HUES64 (cell line): ENCODE data around the gene PARD3B. TPM values are rescaled to one million over a fixed set of nuclear protein-coding genes. Genes with fewer than 3 reads are reported as not detected.

Experiments
- H3K27ac ChIP-seq: 2 replicates; pipeline ENCODE4 v1.7.0; 2013; ENCODE audit warnings: low read depth, low read length, inconsistent platforms
- H3K27me3 ChIP-seq: 2 replicates; pipeline ENCODE4 v1.6.1; 2013; ENCODE audit warnings: mild to moderate bottlenecking, low read length; ENCODE audit not compliant: insufficient read depth
- H3K36me3 ChIP-seq: 2 replicates; pipeline ENCODE4 v1.6.1; 2013; ENCODE audit warnings: mild to moderate bottlenecking, low read length; ENCODE audit not compliant: insufficient read depth
- H3K4me1 ChIP-seq: 2 replicates; pipeline ENCODE4 v1.6.1; 2013; ENCODE audit warnings: mild to moderate bottlenecking, low read length, moderate library complexity; ENCODE audit not compliant: insufficient read depth
- H3K4me3 ChIP-seq: 2 replicates; pipeline ENCODE4 v1.5.1; 2013; ENCODE audit warnings: mild to moderate bottlenecking, low read length, moderate library complexity
- H3K9ac ChIP-seq: 2 replicates; pipeline ENCODE4 v1.6.1; 2013; ENCODE audit warnings: mild to moderate bottlenecking, low read depth, low read length
- H3K9me3 ChIP-seq: 2 replicates; pipeline ENCODE4 v1.6.1; 2013; ENCODE audit warnings: low read depth, low read length; ENCODE audit not compliant: insufficient read depth
- WGBS: fragments of 150-250, 120-280 bp; methylation state at CpG from one replicate; pipeline ENCODE4 v1.1.7; 2013; ENCODE audit warnings: missing lambda C conversion rate; 5-methylcytosine and 5-hydroxymethylcytosine counted together
- polyA plus RNA-seq, 2 experiments: library from polyadenylated mRNA; stranded (reverse); fragments of 50-300 nt; gene quantifications; one replicate each; pipeline ENCODE4 v1.2.3, GENCODE V29; 2013

PARD3B gene, protein sequence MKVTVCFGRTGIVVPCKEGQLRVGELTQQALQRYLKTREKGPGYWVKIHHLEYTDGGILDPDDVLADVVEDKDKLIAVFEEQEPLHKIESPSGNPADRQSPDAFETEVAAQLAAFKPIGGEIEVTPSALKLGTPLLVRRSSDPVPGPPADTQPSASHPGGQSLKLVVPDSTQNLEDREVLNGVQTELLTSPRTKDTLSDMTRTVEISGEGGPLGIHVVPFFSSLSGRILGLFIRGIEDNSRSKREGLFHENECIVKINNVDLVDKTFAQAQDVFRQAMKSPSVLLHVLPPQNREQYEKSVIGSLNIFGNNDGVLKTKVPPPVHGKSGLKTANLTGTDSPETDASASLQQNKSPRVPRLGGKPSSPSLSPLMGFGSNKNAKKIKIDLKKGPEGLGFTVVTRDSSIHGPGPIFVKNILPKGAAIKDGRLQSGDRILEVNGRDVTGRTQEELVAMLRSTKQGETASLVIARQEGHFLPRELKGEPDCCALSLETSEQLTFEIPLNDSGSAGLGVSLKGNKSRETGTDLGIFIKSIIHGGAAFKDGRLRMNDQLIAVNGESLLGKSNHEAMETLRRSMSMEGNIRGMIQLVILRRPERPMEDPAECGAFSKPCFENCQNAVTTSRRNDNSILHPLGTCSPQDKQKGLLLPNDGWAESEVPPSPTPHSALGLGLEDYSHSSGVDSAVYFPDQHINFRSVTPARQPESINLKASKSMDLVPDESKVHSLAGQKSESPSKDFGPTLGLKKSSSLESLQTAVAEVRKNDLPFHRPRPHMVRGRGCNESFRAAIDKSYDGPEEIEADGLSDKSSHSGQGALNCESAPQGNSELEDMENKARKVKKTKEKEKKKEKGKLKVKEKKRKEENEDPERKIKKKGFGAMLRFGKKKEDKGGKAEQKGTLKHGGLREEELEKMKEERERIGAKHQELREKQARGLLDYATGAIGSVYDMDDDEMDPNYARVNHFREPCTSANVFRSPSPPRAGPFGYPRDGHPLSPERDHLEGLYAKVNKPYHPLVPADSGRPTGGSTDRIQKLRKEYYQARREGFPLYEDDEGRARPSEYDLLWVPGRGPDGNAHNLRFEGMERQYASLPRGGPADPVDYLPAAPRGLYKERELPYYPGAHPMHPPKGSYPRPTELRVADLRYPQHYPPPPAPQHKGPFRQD (N-terminal part only)
- polyA plus RNA-seq (2013, experiment 1 of 2), result 1.2 TPM
- 1.8 TPM for polyA plus RNA-seq (2013, experiment 2 of 2)

DNA sequence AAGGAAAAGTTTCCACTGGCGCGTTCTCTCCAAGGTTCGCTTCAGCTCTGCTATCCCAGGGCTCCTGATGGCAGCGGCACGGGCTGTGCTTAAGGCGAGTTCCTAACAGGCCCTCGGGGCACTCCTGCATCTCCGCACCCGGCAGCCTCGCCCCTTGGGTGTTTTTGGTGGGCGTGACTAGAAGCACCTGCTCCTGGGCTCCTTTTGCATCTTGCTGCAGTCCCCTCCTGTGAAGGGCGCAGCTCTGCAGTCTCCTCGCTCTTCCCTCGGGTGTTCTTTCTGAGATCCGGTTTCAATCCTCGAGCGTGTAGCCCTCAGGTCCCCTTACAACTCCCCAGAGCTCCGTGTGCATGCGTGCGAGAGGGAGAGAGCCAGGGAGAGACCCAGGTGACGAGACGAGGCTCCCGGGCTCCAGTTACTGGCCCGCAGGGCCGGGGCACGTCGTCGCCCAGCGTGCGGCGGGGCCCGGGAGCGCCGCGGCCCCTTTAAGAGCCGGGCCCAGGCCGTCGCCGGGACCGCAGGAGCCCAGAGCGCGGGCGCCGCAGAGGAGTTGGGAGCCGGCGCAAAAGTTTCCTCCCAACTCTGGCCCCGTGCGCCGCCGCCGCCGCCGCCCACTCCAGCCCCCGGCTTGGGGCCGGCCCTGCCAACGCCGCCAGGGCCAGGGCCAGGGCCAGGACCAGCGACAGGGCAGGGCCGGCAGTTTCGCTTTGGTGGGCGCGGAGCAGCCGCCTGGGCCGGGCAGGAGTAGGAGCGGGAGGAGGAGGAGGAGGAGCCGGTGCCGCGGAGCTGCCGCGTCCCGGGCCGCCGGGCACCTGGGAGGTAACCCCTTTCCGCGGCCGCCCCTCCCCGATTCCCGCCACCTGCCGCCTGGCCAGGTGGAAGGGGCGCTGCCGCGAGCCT is at the start of gene PARD3B:
TSS of gene PARD3B (plus strand) at position 515 of the 900 bp plus-strand sequence. CDS start 525 bp downstream, outside the sequence.
- peak within 1 kb of the TSS; percentile 22 for H3K9ac ChIP-seq
- H3K27ac ChIP-seq, result no peak within 1 kb of the TSS
- H3K4me3 ChIP-seq, result peak within 1 kb of the TSS; percentile 54
- H3K36me3 ChIP-seq, result no peaks in the 10 kb centered on the region
- H3K4me1 ChIP-seq, result peaks cover 14% of the 10 kb centered on the region
- WGBS, result under 1% methylated on average over 82 of the region's 82 CpGs
- no peaks in the 10 kb centered on the region for H3K9me3 ChIP-seq
- peaks cover 44% of the 10 kb centered on the region for H3K27me3 ChIP-seq

DNA sequence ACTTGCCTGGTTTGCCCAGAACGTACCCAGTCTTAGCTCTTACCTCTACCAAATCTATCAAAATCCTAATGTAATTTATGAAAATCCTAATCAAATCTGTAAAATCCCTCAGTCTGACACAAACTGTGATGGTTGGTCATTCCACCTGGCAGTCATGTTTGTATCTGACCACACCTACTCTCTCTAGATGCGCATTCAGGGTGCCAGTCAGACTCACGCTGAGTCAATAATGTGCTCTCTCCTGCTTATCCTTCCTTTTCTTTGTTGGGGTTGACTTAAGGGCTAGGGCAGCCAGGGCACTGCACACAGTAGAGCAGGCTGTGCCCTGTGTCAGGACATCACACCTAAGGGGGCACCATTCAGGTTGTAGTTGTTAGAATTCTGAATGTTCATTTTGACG is 48.5 kb upstream of the PARD3B start:
- over 99% methylated on average over 3 of the region's 4 CpGs for WGBS
- Histone ChIP-seq H3K27ac (no peak overlapping the region), H3K4me1 (no peaks in the 10 kb centered on the region)

DNA sequence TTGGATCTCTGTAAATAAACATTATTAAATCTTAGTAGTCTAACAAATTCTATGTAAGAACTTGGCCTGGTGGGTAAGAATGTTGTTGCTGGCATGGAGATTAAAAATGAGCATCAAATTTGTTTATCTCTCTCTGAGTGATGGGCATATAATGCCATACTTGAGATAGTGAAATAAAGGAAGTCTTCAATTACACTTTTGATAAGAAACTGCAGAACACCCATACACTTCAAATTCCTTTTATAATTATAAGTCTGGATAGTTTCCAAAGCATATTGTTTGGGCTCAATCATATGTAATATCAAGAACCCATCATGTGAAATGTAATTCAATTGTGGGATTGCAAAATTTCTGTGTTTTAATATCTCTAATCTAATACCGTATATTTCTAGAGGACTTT is 47.4 kb upstream of the PARD3B start:
- H3K27ac ChIP-seq, result no peak overlapping the region
- no peaks in the 10 kb centered on the region for H3K27me3 ChIP-seq
- H3K4me1 ChIP-seq, result no peaks in the 10 kb centered on the region
- WGBS, result no CpG with 5 or more reads among the region's 1 CpG
- no peaks in the 10 kb centered on the region for H3K9me3 ChIP-seq
- no peaks in the 10 kb centered on the region for H3K36me3 ChIP-seq
- H3K4me3 ChIP-seq, result no peak overlapping the region
- no peak overlapping the region for H3K9ac ChIP-seq

More for the DNA sequence above, 48.5 kb upstream of the PARD3B start:
- Histone ChIP-seq H3K9ac (no peak overlapping the region), H3K27me3 (no peaks in the 10 kb centered on the region), H3K4me3 (no peak overlapping the region), H3K36me3 (no peaks in the 10 kb centered on the region), H3K9me3 (no peaks in the 10 kb centered on the region)

DNA sequence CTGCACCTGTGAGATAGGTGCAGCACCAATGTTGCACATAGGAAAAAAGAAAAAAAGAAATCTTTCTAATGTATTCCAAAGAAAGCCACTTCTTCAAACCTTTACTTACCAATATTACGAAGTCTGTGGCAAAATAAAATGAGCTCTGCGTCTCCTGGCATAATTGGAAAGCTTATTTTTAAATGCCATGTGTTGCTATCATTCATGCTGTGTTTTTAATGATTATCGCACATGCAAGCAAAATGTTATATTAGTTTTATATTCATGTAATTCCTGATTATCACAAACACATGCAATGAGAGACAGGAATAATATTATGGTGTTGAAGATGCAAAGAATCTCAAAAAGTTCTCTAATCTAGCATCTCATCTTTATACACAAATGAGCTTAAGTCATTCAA is 47.0 kb upstream of the PARD3B start:
- 93% methylated on average over 3 of the region's 3 CpGs for WGBS
- H3K27me3 ChIP-seq, result no peaks in the 10 kb centered on the region
- H3K4me1 ChIP-seq, result no peaks in the 10 kb centered on the region
- H3K9me3 ChIP-seq, result no peaks in the 10 kb centered on the region
- H3K9ac ChIP-seq, result no peak overlapping the region
- no peak overlapping the region for H3K27ac ChIP-seq
- no peak overlapping the region for H3K4me3 ChIP-seq
- no peaks in the 10 kb centered on the region for H3K36me3 ChIP-seq

- Histone ChIP-seq H3K36me3 (no peaks in the 10 kb centered on the region), H3K27me3 (no peaks in the 10 kb centered on the region), H3K4me1 (no peaks in the 10 kb centered on the region), H3K9me3 (no peaks in the 10 kb centered on the region), H3K4me3 (no peak overlapping the region), H3K27ac (no peak overlapping the region), H3K9ac (no peak overlapping the region)
- 95% methylated on average over 1 of the region's 2 CpGs for WGBS
Observed at GRCh38 chr2:204503869-204504268, 41.4 kb upstream of the PARD3B start.

DNA sequence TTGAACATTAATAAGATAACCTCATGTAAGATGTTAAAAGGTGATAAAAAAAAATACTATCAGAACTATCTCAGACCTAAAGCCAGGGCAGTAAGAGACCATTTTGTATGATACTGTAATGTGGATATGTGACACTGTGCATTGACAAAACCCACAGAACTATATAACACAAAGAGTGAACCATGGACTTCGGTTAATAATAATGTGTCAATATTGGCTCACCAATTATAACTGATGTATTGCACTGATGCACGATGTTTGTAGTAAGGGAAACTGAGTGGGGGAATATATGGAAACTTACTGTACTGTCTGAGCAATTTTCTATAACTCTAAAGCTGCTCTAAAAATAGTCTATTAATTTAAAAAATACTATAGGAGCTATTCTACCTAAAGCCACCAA is 40.7 kb upstream of the PARD3B start:
- no peak overlapping the region for H3K4me3 ChIP-seq
- no peak overlapping the region for H3K27ac ChIP-seq
- H3K36me3 ChIP-seq, result no peaks in the 10 kb centered on the region
- no peak overlapping the region for H3K9ac ChIP-seq
- H3K27me3 ChIP-seq, result no peaks in the 10 kb centered on the region
- H3K4me1 ChIP-seq, result no peaks in the 10 kb centered on the region
- H3K9me3 ChIP-seq, result no peaks in the 10 kb centered on the region
- WGBS, result 100% methylated on average over 2 of the region's 2 CpGs

DNA sequence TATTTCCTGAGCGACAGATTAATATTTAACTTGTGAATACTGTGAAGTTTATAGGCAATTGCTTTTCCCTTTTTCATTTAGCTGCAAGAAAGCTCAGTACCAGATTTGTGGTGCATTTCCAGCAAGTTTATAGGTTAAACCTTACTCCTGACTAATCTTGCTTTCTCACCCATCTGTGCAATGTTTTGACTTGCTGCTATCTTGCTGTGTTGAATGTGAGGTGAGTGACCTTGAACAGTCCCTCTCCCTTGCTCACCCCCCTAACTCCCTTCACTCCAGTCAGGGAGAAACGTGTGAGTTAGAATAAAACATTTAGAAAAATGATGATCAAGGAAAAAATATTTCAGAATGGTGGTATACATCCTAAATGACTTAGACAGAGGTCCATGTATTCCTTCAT is 39.8 kb upstream of the PARD3B start:
- Histone ChIP-seq H3K9ac (no peak overlapping the region), H3K4me3 (no peak overlapping the region), H3K27me3 (no peaks in the 10 kb centered on the region), H3K9me3 (no peaks in the 10 kb centered on the region), H3K36me3 (no peaks in the 10 kb centered on the region), H3K27ac (no peak overlapping the region), H3K4me1 (no peaks in the 10 kb centered on the region)
- 90% methylated on average over 1 of the region's 2 CpGs for WGBS

- no peaks in the 10 kb centered on the region for H3K27me3 ChIP-seq
- H3K4me1 ChIP-seq, result no peaks in the 10 kb centered on the region
- H3K9me3 ChIP-seq, result no peaks in the 10 kb centered on the region
- H3K36me3 ChIP-seq, result no peaks in the 10 kb centered on the region
- H3K27ac ChIP-seq, result no peak overlapping the region
- WGBS, result 93% methylated on average over 4 of the region's 4 CpGs
- H3K4me3 ChIP-seq, result no peak overlapping the region
- H3K9ac ChIP-seq, result no peak overlapping the region
Observed at GRCh38 chr2:204505946-204506345, 39.3 kb upstream of the PARD3B start.

DNA sequence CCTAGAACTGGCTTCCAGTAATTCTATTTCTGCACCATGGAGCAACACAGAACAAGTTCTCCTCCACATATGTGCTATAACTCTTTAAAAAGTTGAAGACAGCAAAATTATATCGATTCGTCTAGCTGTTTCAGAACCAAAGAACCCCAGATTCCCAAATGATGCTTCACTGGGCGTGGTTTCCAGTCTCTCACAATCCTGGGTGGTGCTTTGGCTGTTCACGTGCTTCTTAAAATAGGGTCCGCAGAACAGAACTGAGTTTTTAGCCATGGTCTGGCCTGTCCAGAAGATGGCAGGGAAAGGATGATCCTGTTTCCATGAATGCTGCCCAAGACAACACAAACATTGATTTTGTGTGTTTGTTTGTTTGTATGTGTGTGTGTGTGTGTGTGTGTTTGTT is 37.6 kb upstream of the PARD3B start:
- H3K27me3 ChIP-seq, result no peaks in the 10 kb centered on the region
- 93% methylated on average over 5 of the region's 5 CpGs for WGBS
- no peak overlapping the region for H3K27ac ChIP-seq
- H3K36me3 ChIP-seq, result no peaks in the 10 kb centered on the region
- H3K9ac ChIP-seq, result no peak overlapping the region
- H3K4me1 ChIP-seq, result no peaks in the 10 kb centered on the region
- H3K9me3 ChIP-seq, result no peaks in the 10 kb centered on the region
- H3K4me3 ChIP-seq, result no peak overlapping the region

DNA sequence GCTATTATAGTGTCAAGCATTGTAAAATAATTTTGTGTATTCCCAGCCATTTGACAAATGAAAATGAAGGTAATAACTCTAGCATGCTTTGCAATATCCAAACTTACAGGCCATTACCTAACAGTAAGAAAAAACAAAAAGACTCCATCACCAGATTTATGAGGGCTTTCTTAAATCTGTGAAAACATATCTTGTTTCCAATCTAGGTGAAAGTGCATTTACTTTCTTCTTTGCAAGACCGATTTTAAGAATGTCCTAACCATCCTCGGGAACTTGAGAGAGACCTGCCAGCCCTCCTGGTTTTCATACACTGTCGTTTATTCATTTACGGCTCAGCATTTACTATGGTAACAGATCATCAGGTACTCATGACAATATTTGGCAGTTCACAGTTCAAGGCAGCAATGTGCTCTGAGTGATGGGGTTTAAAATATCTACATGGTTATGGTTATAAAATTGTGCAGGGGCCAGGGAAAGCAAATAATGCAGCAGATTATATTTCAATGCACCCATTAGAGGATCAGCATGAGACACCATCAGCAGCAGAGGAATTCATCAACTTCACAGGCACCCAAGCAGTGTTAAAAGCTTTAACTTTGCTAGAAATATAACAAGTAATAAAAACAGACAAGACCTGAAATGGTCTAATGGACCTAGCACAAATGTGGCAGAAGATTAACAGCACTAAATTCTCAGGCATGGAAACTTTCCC is 34.4 kb upstream of the PARD3B start:
- Histone ChIP-seq H3K36me3 (no peaks in the 10 kb centered on the region), H3K27me3 (no peaks in the 10 kb centered on the region), H3K4me3 (no peak overlapping the region), H3K9me3 (no peaks in the 10 kb centered on the region), H3K9ac (no peak overlapping the region), H3K27ac (no peak overlapping the region), H3K4me1 (no peaks in the 10 kb centered on the region)
- 92% methylated on average over 4 of the region's 4 CpGs for WGBS
